Loucy (cell line): ENCODE results near the gene SLC5A2.
"Not testable (repeated sequence)": the region's sequence is repeated elsewhere in the genome, so short reads cannot be mapped to it uniquely, and the experiment has no call there.

ENCODE experiments used
- H2AFZ ChIP-seq: fragments of 200-600 bp; sonication (generic); 2 replicates; pipeline ENCODE4 v1.6.0; 2016; ENCODE audit warnings: antibody characterized with exemption, mild to moderate bottlenecking, low read length, moderate library complexity
- H3F3A ChIP-seq: fragments of 200-600 bp; 2 replicates; pipeline ENCODE4 v1.6.0; 2016; ENCODE audit warnings: antibody characterized with exemption, low read depth, mild to moderate bottlenecking
- H3K27me3 ChIP-seq: fragments of 200-600 bp; sonication (generic); 2 replicates; pipeline ENCODE4 v1.6.1; 2014; ENCODE audit warnings: low read length, mild to moderate bottlenecking; ENCODE audit not compliant: insufficient read depth, poor library complexity, severe bottlenecking
- H3K36me3 ChIP-seq: fragments of 200-600 bp; sonication (generic); 2 replicates; pipeline ENCODE4 v1.6.1; 2016; ENCODE audit warnings: low read length; ENCODE audit not compliant: insufficient read depth
- H3K4me1 ChIP-seq: fragments of 200-600 bp; sonication (generic); 2 replicates; pipeline ENCODE4 v1.5.1; 2014; ENCODE audit warnings: low read length, mild to moderate bottlenecking; ENCODE audit not compliant: insufficient read depth, poor library complexity, severe bottlenecking
- H3K4me2 ChIP-seq: fragments of 200-600 bp; sonication (generic); 2 replicates; pipeline ENCODE4 v1.6.0; 2014; ENCODE audit warnings: antibody characterized with exemption, low read length, low read depth, mild to moderate bottlenecking; ENCODE audit not compliant: poor library complexity, severe bottlenecking
- H3K4me3 ChIP-seq: fragments of 200-600 bp; sonication (generic); 2 replicates; pipeline ENCODE4 v1.5.1; 2014; ENCODE audit warnings: low read length, mild to moderate bottlenecking, mixed read lengths; ENCODE audit not compliant: poor library complexity, severe bottlenecking
- H3K79me2 ChIP-seq: fragments of 200-600 bp; sonication (generic); 2 replicates; pipeline ENCODE4 v1.6.1; 2014; ENCODE audit warnings: low read length; ENCODE audit not compliant: insufficient read depth
- H3K9ac ChIP-seq: fragments of 200-600 bp; sonication (generic); 2 replicates; pipeline ENCODE4 v1.6.0; 2014; ENCODE audit warnings: mild to moderate bottlenecking, low read depth, low read length, moderate library complexity; ENCODE audit not compliant: poor library complexity, severe bottlenecking
- H3K9me2 ChIP-seq: fragments of 200-600 bp; sonication (generic); replicated peaks from 2 replicates; pipeline ENCODE4 v1.6.1; 2016; ENCODE audit warnings: low read depth, low read length, mixed read lengths
- H3K9me3 ChIP-seq: fragments of 200-600 bp; sonication (generic); 2 replicates; pipeline ENCODE4 v1.6.1; 2014; ENCODE audit warnings: mild to moderate bottlenecking, antibody characterized with exemption, low read length, low read depth; ENCODE audit not compliant: insufficient read depth
- H4K20me1 ChIP-seq: fragments of 200-600 bp; sonication (generic); 2 replicates; pipeline ENCODE4 v1.6.0; 2014; ENCODE audit warnings: antibody characterized with exemption, low read length, mild to moderate bottlenecking; ENCODE audit not compliant: insufficient read depth, poor library complexity, severe bottlenecking
- CTCF ChIP-seq: fragments of 200-600 bp; sonication (generic); conservative IDR thresholded peaks from 2 replicates; pipeline ENCODE4 v1.5.1; 2014; ENCODE audit warnings: mild to moderate bottlenecking, antibody characterized with exemption, low read length
- EZH2phosphoT487 ChIP-seq: fragments of 200-600 bp; IDR thresholded peaks from 2 replicates; pipeline ENCODE4 v1.6.1; 2018; ENCODE audit warnings: antibody characterized with exemption, mild to moderate bottlenecking, moderate library complexity, borderline replicate concordance

SLC5A2 gene

DNA sequence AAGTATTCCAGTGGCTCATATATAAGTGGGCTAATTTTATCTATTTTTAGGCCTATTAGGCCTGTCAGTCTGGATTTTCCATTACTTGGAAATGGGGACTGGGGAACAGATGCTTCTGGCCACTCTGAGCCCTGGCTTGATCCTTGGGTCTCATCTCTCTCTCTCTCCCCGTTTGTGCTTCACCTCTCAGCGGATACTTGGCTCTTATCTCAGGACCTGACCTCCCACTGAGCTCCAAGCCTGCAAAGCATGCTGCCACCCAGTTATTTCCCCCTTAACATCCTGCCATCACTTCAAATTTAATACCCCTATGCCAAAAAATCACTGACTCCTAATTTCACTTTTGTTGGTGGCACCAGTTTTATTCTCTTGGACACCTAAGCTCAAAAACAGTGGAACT is 44.5 kb upstream of the SLC5A2 start:
- no peak overlapping the region for H3K4me2 ChIP-seq
- H3K36me3 ChIP-seq, result no peaks in the 10 kb centered on the region

DNA sequence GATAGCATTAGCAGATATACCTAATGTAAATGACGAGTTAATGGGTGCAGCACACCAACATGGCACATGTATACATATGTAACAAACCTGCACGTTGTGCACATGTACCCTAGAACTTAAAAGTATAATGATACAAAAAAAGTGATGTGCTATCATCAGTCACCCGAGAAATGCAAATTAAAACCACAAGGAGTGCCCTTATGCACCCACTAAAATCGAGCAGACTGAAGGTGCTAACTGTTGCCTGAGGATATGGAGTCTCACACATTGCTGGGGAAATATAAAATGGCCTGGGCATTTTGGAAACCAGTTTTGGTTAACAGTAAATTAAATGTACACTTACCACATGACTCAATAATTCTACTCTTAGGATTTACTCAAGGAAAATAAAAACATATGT is 43.9 kb upstream of the SLC5A2 start:
- not testable (repeated sequence) for H3K4me3 ChIP-seq, H2AFZ ChIP-seq, H3K9me3 ChIP-seq, H3F3A ChIP-seq, H4K20me1 ChIP-seq, H3K36me3 ChIP-seq, H3K27me3 ChIP-seq, H3K4me2 ChIP-seq, H3K9me2 ChIP-seq, H3K79me2 ChIP-seq, H3K9ac ChIP-seq
- H3K4me1 ChIP-seq, result peaks cover 15% of the 10 kb centered on the region

More for the DNA sequence above, 44.5 kb upstream of the SLC5A2 start:
- no peak overlapping the region for H3K4me3 ChIP-seq
- H3K27me3 ChIP-seq, result no peaks in the 10 kb centered on the region
- H2AFZ ChIP-seq, result no peak overlapping the region
- H3K9ac ChIP-seq, result no peak overlapping the region
- no peaks in the 10 kb centered on the region for H3K9me2 ChIP-seq
- H3K9me3 ChIP-seq, result no peaks in the 10 kb centered on the region
- no peaks in the 10 kb centered on the region for H4K20me1 ChIP-seq
- H3K4me1 ChIP-seq, result peaks cover 15% of the 10 kb centered on the region
- H3K79me2 ChIP-seq, result no peaks in the 10 kb centered on the region
- TF ChIP-seq CTCF (no peak), EZH2phosphoT487 (no peak)
- no peaks in the 10 kb centered on the region for H3F3A ChIP-seq

DNA sequence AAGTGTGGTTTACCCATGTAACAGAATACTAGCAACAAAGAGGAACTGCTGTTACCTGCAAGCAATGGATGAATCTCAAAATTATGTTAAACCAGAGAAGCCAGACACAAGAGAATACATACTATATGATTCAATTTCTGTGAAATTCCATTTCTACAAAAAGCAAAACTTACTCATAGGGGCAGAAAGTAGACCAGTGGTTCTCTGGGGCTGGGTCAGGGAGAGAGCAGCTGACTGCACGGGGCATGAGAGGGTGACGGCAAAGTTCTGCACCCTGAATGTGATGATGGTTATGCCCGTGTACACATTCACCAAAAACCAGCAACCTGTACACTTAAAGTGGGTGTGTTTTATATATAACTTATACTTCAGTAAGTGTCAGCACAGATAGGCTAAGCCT is 43.4 kb upstream of the SLC5A2 start:
- no peak overlapping the region for H3K4me2 ChIP-seq
- TF ChIP-seq CTCF (no peak), EZH2phosphoT487 (no peak)

DNA sequence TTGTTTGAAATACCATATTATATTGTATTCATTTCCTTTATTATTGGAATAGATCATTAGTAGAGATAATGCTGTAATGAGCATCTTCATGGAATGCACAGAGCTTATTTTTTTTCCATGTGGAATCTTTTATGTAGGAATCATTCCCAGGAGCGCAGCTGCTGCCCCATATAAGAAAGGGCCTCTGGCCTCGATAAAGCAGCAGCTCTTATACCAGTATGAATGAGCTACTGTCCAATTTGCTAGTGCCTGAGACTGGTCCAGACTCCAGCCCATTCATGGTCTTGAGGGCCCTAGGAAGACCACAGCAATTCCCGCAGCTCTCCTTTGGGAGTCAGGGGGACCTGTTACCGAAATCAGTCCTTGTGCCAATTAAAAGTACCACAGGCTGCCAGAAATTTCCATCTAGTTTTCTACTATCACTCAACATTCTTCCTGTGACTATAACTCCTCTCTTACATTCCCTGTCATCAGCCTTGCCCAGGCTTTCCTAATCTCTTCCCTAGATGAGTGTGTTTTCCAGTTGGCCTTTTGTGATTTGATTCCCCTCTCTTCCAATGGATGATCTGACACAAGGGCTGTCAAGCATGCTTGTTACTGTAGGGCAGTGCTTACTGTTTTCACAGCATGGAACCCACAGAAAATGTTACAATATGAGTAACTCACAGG is 42.3 kb upstream of the SLC5A2 start:
- no peaks in the 10 kb centered on the region for H3K79me2 ChIP-seq
- H3K36me3 ChIP-seq, result no peaks in the 10 kb centered on the region
- H3K4me1 ChIP-seq, result peaks cover 15% of the 10 kb centered on the region
- no peak overlapping the region for H3K4me3 ChIP-seq
- H2AFZ ChIP-seq, result no peak overlapping the region
- no peaks in the 10 kb centered on the region for H3K27me3 ChIP-seq
- H4K20me1 ChIP-seq, result no peaks in the 10 kb centered on the region
- TF ChIP-seq EZH2phosphoT487, result no peak
- no peak for TF ChIP-seq CTCF
- no peaks in the 10 kb centered on the region for H3K9me2 ChIP-seq
- H3K4me2 ChIP-seq, result no peak overlapping the region
- H3K9me3 ChIP-seq, result no peaks in the 10 kb centered on the region
- no peaks in the 10 kb centered on the region for H3F3A ChIP-seq
- H3K9ac ChIP-seq, result no peak overlapping the region

More for the DNA sequence above, 43.4 kb upstream of the SLC5A2 start:
- Histone ChIP-seq H4K20me1 (no peaks in the 10 kb centered on the region), H3K4me1 (peaks cover 15% of the 10 kb centered on the region), H3K9me2 (no peaks in the 10 kb centered on the region), H3K9ac (no peak overlapping the region), H3K79me2 (no peaks in the 10 kb centered on the region), H2AFZ (no peak overlapping the region), H3K27me3 (no peaks in the 10 kb centered on the region), H3K36me3 (no peaks in the 10 kb centered on the region), H3K4me3 (no peak overlapping the region), H3F3A (no peaks in the 10 kb centered on the region), H3K9me3 (no peaks in the 10 kb centered on the region)
